ENCODE results near the gene SOX6. TPM values are rescaled to one million over a fixed set of nuclear protein-coding genes. Genes with fewer than 3 reads are reported as not detected.

The SOX6 gene
- total RNA-seq, 6 donors from 2014 or later, result 2.9 to 21.0 (median 4.9) TPM

DNA sequence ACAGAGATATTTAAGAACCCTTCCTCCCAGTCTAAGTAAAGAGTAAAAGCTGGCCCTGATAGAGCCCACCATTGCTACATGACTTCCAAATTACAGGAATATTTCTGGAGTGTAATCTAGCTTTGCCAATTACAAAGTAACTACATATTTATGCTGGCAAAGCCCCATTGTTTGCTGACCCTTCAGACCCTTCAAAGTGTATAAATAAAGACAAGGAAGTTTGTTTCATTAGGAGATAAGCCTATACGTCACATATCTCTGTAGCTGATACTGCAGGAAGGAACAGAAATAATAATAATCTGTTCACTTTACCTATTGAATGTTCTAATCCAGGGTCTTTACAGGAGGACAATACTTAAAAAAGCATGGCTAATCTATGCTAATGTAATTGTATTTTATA, 375.1 kb downstream of the SOX6 start:
- TF ChIP-seq, protein P1, sequence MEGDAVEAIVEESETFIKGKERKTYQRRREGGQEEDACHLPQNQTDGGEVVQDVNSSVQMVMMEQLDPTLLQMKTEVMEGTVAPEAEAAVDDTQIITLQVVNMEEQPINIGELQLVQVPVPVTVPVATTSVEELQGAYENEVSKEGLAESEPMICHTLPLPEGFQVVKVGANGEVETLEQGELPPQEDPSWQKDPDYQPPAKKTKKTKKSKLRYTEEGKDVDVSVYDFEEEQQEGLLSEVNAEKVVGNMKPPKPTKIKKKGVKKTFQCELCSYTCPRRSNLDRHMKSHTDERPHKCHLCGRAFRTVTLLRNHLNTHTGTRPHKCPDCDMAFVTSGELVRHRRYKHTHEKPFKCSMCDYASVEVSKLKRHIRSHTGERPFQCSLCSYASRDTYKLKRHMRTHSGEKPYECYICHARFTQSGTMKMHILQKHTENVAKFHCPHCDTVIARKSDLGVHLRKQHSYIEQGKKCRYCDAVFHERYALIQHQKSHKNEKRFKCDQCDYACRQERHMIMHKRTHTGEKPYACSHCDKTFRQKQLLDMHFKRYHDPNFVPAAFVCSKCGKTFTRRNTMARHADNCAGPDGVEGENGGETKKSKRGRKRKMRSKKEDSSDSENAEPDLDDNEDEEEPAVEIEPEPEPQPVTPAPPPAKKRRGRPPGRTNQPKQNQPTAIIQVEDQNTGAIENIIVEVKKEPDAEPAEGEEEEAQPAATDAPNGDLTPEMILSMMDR (IDR thresholded peaks at IDR 0.05), result no peak
- no peak for TF ChIP-seq EP300 (IDR thresholded peaks at IDR 0.05)
- ATAC-seq (ENCODE audit: low FRiP score in 2 of 2), result no peak

DNA sequence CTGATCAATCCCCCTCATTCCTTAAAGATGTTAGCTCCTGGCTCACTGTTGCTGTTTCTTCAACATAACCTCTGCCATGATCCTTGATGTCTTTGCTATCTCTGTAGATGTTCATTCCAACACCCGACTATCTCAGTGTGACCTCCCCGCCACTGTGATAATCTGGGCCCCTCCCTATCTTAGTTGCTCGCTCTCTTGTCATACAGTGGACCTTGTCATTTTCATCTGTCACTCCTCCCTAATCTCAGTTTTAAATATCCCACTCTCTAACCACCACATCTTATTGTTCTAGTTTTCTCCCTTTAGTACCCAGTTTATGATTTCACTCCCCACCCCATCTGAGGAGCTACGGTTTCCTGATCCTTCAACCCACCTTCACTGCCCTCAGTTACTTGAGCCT, 379.2 kb downstream of the SOX6 start:
- no peak overlapping the region for H3K27ac ChIP-seq
- ATAC-seq (ENCODE audit: low FRiP score in 2 of 2), result no peak
- no peaks in the 10 kb centered on the region for H3K36me3 ChIP-seq
- H3K4me3 ChIP-seq, result no peak overlapping the region
- H3K9me3 ChIP-seq, result no peaks in the 10 kb centered on the region
- no peak for DNase-seq
- 84 to 96% methylated on average over 4 of the region's 4 CpGs for WGBS, 2 donors
- H3K27me3 ChIP-seq, result no peaks in the 10 kb centered on the region
- TF ChIP-seq EP300 (IDR thresholded peaks at IDR 0.05) (no peak), POLR2A (IDR thresholded peaks at IDR 0.05) (no peak), POLR2AphosphoS5 (IDR thresholded peaks at IDR 0.05) (no peak)
- TF ChIP-seq, protein P1 (IDR thresholded peaks at IDR 0.05), result no peak
- peaks cover 0 to 3% (median 0%) of the 10 kb centered on the region in 4 donors for H3K4me1 ChIP-seq

More for the DNA sequence above, 375.1 kb downstream of the SOX6 start:
- no peaks in the 10 kb centered on the region for H3K4me1 ChIP-seq
- H3K36me3 ChIP-seq, result no peaks in the 10 kb centered on the region
- H3K4me3 ChIP-seq, result no peak overlapping the region
- H3K9me3 ChIP-seq, result no peaks in the 10 kb centered on the region
- DNase-seq, result no peak
- WGBS, 2 donors, result 45 to 72% methylated on average over 1 of the region's 1 CpG
- no peak overlapping the region for H3K27ac ChIP-seq
- H3K27me3 ChIP-seq, result no peaks in the 10 kb centered on the region

DNA sequence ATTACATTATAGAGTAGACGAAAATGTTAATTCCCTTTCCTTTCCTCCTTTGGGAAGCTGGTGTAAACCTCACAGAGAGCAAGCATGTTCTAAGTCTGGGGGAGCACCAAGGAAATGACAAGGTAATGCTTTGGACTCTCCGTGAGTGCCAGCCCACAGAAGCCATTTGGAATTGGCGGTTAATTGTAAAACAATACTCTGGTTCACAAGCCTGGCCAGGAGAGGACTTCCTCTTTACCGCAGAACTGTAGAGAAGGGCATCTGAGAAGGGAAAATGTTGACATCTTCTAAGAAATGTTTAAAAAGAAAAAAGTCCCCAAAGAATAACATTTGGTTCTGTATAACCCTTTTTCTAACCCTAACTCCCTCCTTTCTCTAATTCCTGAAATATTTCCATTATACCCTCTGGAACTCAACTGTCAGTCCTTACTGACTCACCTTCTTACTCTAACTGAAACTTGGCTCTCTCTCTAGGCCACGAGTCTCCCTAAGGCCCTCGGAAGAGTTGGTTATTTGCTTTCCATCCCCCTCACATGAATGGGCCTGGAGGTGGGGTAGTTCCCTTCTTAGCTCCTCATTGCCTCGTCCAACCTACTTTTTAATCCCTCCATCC, 379.8 kb downstream of the SOX6 start:
- WGBS, 2 donors, result 58 to 72% methylated on average over 7 of the region's 7 CpGs
- Histone ChIP-seq H3K4me1 (peaks cover 0 to 3% (median 0%) of the 10 kb centered on the region in 4 donors), H3K4me3 (no peak overlapping the region), H3K27ac (no peak overlapping the region), H3K27me3 (no peaks in the 10 kb centered on the region), H3K36me3 (no peaks in the 10 kb centered on the region), H3K9me3 (no peaks in the 10 kb centered on the region)
- DNase-seq, result no peak
- TF ChIP-seq, protein P1 (IDR thresholded peaks at IDR 0.05), result no peak
- TF ChIP-seq POLR2A (IDR thresholded peaks at IDR 0.05) (no peak), POLR2AphosphoS5 (IDR thresholded peaks at IDR 0.05) (no peak), EP300 (IDR thresholded peaks at IDR 0.05) (no peak)
- ATAC-seq (ENCODE audit: low FRiP score in 2 of 2), result no peak

DNA sequence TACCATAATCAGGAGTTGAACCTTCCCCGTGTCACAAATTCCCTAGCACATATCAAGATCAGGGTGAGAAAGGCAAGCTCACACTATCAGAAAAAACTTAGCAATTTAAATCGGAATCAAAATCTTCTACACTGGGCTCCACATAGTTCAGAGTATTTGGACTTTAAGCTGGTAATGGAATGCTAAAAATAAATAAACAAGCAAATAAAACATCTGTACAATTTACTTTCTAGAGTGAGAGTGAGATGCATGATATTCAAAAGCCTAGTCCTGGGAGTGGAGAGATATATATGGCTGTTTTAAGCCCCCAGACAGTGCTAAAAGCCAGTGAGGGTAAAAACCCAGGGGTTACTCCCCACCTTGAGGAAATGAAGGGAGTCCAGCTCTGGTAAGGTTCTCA, 380.6 kb downstream of the SOX6 start:
- no peak overlapping the region for H3K27ac ChIP-seq
- TF ChIP-seq EP300 (IDR thresholded peaks at IDR 0.05) (no peak), POLR2AphosphoS5 (IDR thresholded peaks at IDR 0.05) (no peak), POLR2A (IDR thresholded peaks at IDR 0.05) (no peak)
- TF ChIP-seq, protein P1 (IDR thresholded peaks at IDR 0.05), result no peak
- no peak for DNase-seq
- no peaks in the 10 kb centered on the region for H3K9me3 ChIP-seq
- 46 to 79% methylated on average over 2 of the region's 2 CpGs for WGBS, 2 donors
- H3K4me3 ChIP-seq, result no peak overlapping the region
- H3K27me3 ChIP-seq, result no peaks in the 10 kb centered on the region
- no peaks in the 10 kb centered on the region for H3K36me3 ChIP-seq
- H3K4me1 ChIP-seq, result peaks cover 0 to 3% (median 0%) of the 10 kb centered on the region in 4 donors
- ATAC-seq (ENCODE audit: low FRiP score in 2 of 2), result no peak

DNA sequence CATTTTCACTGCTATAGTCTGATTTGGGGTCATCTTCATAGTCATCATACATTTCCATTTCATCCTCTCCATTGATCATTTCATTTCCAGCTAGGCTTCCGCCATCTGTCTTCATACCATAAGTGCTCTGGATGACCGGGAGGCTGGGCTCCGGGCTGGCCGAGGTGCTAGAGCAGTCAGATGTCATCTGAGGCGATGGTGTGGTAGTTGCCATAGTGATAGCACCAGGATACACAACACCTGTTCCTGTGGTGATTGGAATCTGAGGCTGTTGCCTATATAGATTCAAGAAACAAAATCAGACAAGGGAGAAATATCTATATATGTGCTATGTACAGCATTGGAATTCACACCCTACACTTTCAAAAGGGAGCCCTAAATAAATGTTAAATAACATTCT, 383.5 kb downstream of the SOX6 start:
- H3K36me3 ChIP-seq, result no peaks in the 10 kb centered on the region
- no peak for ATAC-seq (ENCODE audit: low FRiP score in 2 of 2)
- peaks cover 15 to 18% (median 16%) of the 10 kb centered on the region in 4 donors for H3K4me1 ChIP-seq
- no peaks in the 10 kb centered on the region for H3K27me3 ChIP-seq
- TF ChIP-seq POLR2AphosphoS5 (IDR thresholded peaks at IDR 0.05) (no peak), POLR2A (IDR thresholded peaks at IDR 0.05) (no peak), EP300 (IDR thresholded peaks at IDR 0.05) (no peak)
- TF ChIP-seq, protein P1 (IDR thresholded peaks at IDR 0.05), result no peak
- H3K4me3 ChIP-seq, result no peak overlapping the region
- WGBS, 2 donors, result 88 to 91% methylated on average over 5 of the region's 5 CpGs
- DNase-seq, result peak in 1 of 2 donors; percentile 10
- no peaks in the 10 kb centered on the region for H3K9me3 ChIP-seq
- H3K27ac ChIP-seq, result no peak overlapping the region
